Heart left ventricle (tissue), 16 donors: ENCODE data around the gene RANBP3. TPM values are rescaled to one million over a fixed set of nuclear protein-coding genes. Genes with fewer than 3 reads are reported as not detected.

ENCODE experiments used
- ATAC-seq, 4 donors: fragments of 200-7000 bp; cut with Tn5 transposase; one replicate each; pipeline ENCODE4 v1.9.1; 2020 to 2022; ENCODE audit warnings: moderate library complexity in 4 of 4, mild to moderate bottlenecking in 3 of 4, moderate number of reproducible peaks in 1 of 4
- DNase-seq, 5 donors: peaks; one replicate each; pipeline ENCODE4 v3.0.0-alpha.2; 2020
- H3K27ac ChIP-seq, 12 donors: fragments of 200-600 bp; sonication (generic) in 4 of 12; one replicate each; pipeline versions ENCODE4 v1.5.0 to v1.8.0; 2016 to 2022; ENCODE audit warnings: mild to moderate bottlenecking in 2 of 12
- H3K27me3 ChIP-seq, 9 donors: fragments of 200-600 bp; sonication (generic) in 2 of 9; one replicate each; pipeline versions ENCODE4 v1.5.1 to v1.8.0; 2016 to 2022; ENCODE audit warnings: mild to moderate bottlenecking in 3 of 9
- H3K36me3 ChIP-seq, 9 donors: fragments of 200-600 bp; sonication (generic) in 2 of 9; one replicate each; pipeline versions ENCODE4 v1.5.0 to v1.8.0; 2018 to 2022; ENCODE audit warnings: mild to moderate bottlenecking in 2 of 9
- H3K4me1 ChIP-seq, 12 donors: fragments of 200-600 bp; sonication (generic) in 4 of 12; one replicate each; pipeline versions ENCODE4 v1.5.0 to v1.8.0; 2016 to 2022; ENCODE audit warnings: mild to moderate bottlenecking in 3 of 12
- H3K4me3 ChIP-seq, 12 donors: fragments of 200-600 bp; sonication (generic) in 4 of 12; one replicate each; pipeline versions ENCODE4 v1.5.0 to v1.8.0; 2017 to 2022; ENCODE audit warnings: mild to moderate bottlenecking in 9 of 12, moderate library complexity in 4 of 12
- H3K9me3 ChIP-seq, 12 donors: fragments of 200-600 bp; sonication (generic) in 4 of 12; one replicate each; pipeline versions ENCODE4 v1.5.0 to v1.8.0; 2016 to 2022; ENCODE audit warnings: mild to moderate bottlenecking in 1 of 12
- CTCF ChIP-seq, 12 donors: fragments of 200-600 bp; sonication (generic) in 4 of 12; IDR thresholded peaks; one replicate each; pipeline versions ENCODE4 v1.5.0 to v1.8.0; 2018 to 2022; ENCODE audit warnings: antibody characterized with exemption in 12 of 12, mild to moderate bottlenecking in 5 of 12
- POLR2A ChIP-seq, 2 donors: fragments of 450-650 bp; IDR thresholded peaks; one replicate each; pipeline ENCODE4 v1.6.1; 2017; ENCODE audit warnings: antibody characterized with exemption in 2 of 2, mild to moderate bottlenecking in 2 of 2, moderate library complexity in 2 of 2
- WGBS, 4 donors: extraction: QIAGEN DNeasy Blood & Tissue Kit in 2 of 4; methylation state at CpG; one replicate each; pipeline versions ENCODE4 v1.1.5 to v1.1.7; 2013 to 2018; 5-methylcytosine and 5-hydroxymethylcytosine counted together
- intact Hi-C, 10 donors: fragments of 100-400 bp; cut with DNase I; formaldehyde crosslinking; loops; one replicate each; pipeline versions ENCODE4 v1.11.1 to v1.14.2; 2022
- polyA plus RNA-seq, 2 donors: library from polyadenylated mRNA; stranded (reverse); fragments of 200-250 nt; gene quantifications; one replicate each; pipeline ENCODE4 v1.2.3, GENCODE V29; 2013
- total RNA-seq, 9 donors: library from RNA; depleted of rRNA in 2 of 9; stranded (reverse); fragments of >200 nt in 2 of 9; fragmentation: NEBNext Ultra II Directional in 3 of 9; extraction: Animal tissue kit (Norgen Biotek cat#: 25700) in 3 of 9; gene quantifications; one replicate each; pipeline versions ENCODE4 v1.1.0 to v1.2.4, GENCODE V29; 2016 to 2023
- donor health status: ischemic (EF 13 %, LVEDD 7.1; RV severe dilation, severe dysfunction).
- donor health status: healthy with polysubstance abuse.
- donor health status: DM: no; HTN: yes; CAD: no.
- donor health status: DM: no; HTN: no; CAD: no.
- donor health status: ischemic (EF 25% LVEDD 6.9; RV normal size, moderate dysfunction).
- donor health status: ischemic (EF 25% LVEDD 5.7; RV mildly dilated, moderate dysfunction).
- donor health status: healthy.
- donor health status: DM: yes; HTN: yes; CAD: no.
- donor health status: ischemic (EF 35%, LVEDD 5.7; RV mildly dilated, moderate dysfunction).
- donor health status: nonischemic (EF 11% LVEDD 7.7; RV severe dilation, severe dysfunction).
- donor health status: DM: yes; HTN: yes; CAD: no.
- donor health status: PGD.
- donor health status: ischemic (EF 29% LVEDD 5.4; RV normal size, mild dysfunction).
- donor health status: nonischemic (EF 23%, LVEDD 6.1; RV moderate dilation, normal function).

Gene RANBP3
- total and polyA plus RNA-seq, 11 donors: 29.4 to 80.7 (median 58.0) TPM

- Histone ChIP-seq H3K27me3 (no peaks in the 10 kb centered on the region), H3K4me1 (peaks cover 4 to 51% (median 22%) of the 10 kb centered on the region in 12 donors), H3K4me3 (no peak overlapping the region), H3K36me3 (peaks cover 0 to 28% (median 16%) of the 10 kb centered on the region in 9 donors), H3K27ac (no peak overlapping the region), H3K9me3 (no peaks in the 10 kb centered on the region)
- no peak for ATAC-seq
- intact Hi-C loops: loop anchor here in 4 of 10 donors (5.0 to 10.0 kb wide), 4 partner anchors 74 to 474 kb away; partner anchors contain the start of genes RANBP3 (in 2 of the 4), ALKBH7 (in 1 of the 4), PSPN (in 1 of the 4) and RPL36 (in 1 of the 4)
- TF ChIP-seq CTCF (IDR thresholded peaks at IDR 0.05): no peak
- 86 to 90% (median 88%) methylated on average over 8 of the region's 8 CpGs for WGBS, 4 donors
- no peak for DNase-seq
Observed at GRCh38 chr19:5900976-5901375, 77.0 kb downstream of the RANBP3 start.

- 85 to 89% (median 88%) methylated on average over 10 to 13 of the region's 13 CpGs for WGBS, 4 donors
- Histone ChIP-seq H3K27me3 (no peaks in the 10 kb centered on the region), H3K4me1 (peaks cover 0 to 51% (median 18%) of the 10 kb centered on the region in 12 donors), H3K4me3 (no peak overlapping the region), H3K36me3 (peaks cover 0 to 38% (median 24%) of the 10 kb centered on the region in 9 donors), H3K9me3 (no peaks in the 10 kb centered on the region), H3K27ac (no peak overlapping the region)
- TF ChIP-seq CTCF (IDR thresholded peaks at IDR 0.05): no peak
- no peak for TF ChIP-seq POLR2A (IDR thresholded peaks at IDR 0.05)
- DNase-seq: no peak
- no peak for ATAC-seq
- intact Hi-C loops: loop anchor here in 5 of 10 donors (5.0 to 10.0 kb wide), 5 partner anchors 75 to 475 kb away; partner anchors contain the start of genes RANBP3 (in 2 of the 5), ALKBH7 (in 1 of the 5), NRTN (in 1 of the 5) and PSPN (in 1 of the 5)
Observed at GRCh38 chr19:5899728-5900526, 78.0 kb downstream of the RANBP3 start.

- intact Hi-C loops: loop anchor here in 1 of 10 donors (5.0 kb wide), 1 partner anchor 90 kb away; the partner anchor contains the start of gene NRTN
- Histone ChIP-seq H3K27ac (peak overlapping the region in 1 of 12 donors; percentile 89), H3K9me3 (no peaks in the 10 kb centered on the region), H3K27me3 (no peaks in the 10 kb centered on the region), H3K4me1 (peaks cover 0 to 69% (median 27%) of the 10 kb centered on the region in 12 donors), H3K36me3 (peaks cover 0 to 43% (median 25%) of the 10 kb centered on the region in 9 donors), H3K4me3 (no peak overlapping the region)
- DNase-seq (no peak), ATAC-seq (no peak)
- 87 to 93% (median 91%) methylated on average over 25 to 30 of the region's 30 CpGs for WGBS, 4 donors
- TF ChIP-seq CTCF (IDR thresholded peaks at IDR 0.05): no peak
- no peak for TF ChIP-seq POLR2A (IDR thresholded peaks at IDR 0.05)
Observed at GRCh38 chr19:5897189-5897969, 80.6 kb downstream of the RANBP3 start.
